Smooth muscle cell (in vitro differentiated cells): ENCODE data around the gene SIVA1. TPM values are rescaled to one million over a fixed set of nuclear protein-coding genes. Genes with fewer than 3 reads are reported as not detected.

Source experiments
- DNase-seq: peaks from one replicate; lab custom pipeline; 2025; ENCODE audit not compliant: unreplicated experiment; lab: John Stamatoyannopoulos, UW
- H2AFZ ChIP-seq: fragments of 200-600 bp; sonication (generic); 2 replicates; pipeline ENCODE4 v1.6.0; 2016; ENCODE audit warnings: antibody characterized with exemption, low read depth, mild to moderate bottlenecking
- H3F3A ChIP-seq: fragments of 200-600 bp; sonication (generic); 2 replicates; pipeline ENCODE4 v1.6.0; 2017; ENCODE audit warnings: antibody characterized with exemption, low read depth
- H3K27ac ChIP-seq: fragments of 200-600 bp; sonication (generic); 2 replicates; pipeline ENCODE4 v1.5.1; 2016; ENCODE audit warnings: low read depth, mild to moderate bottlenecking
- H3K27me3 ChIP-seq: fragments of 200-600 bp; sonication (generic); 2 replicates; pipeline ENCODE4 v1.6.1; 2016; ENCODE audit warnings: low read depth, mild to moderate bottlenecking
- H3K36me3 ChIP-seq: fragments of 200-600 bp; sonication (generic); 2 replicates; pipeline ENCODE4 v1.5.1; 2016; ENCODE audit warnings: low read depth
- H3K4me1 ChIP-seq: fragments of 200-600 bp; sonication (generic); 2 replicates; pipeline ENCODE4 v1.5.1; 2016; ENCODE audit warnings: low read depth
- H3K4me2 ChIP-seq: fragments of 200-600 bp; sonication (generic); 2 replicates; pipeline ENCODE4 v1.6.0; 2016; ENCODE audit warnings: mild to moderate bottlenecking
- H3K4me3 ChIP-seq: fragments of 200-600 bp; sonication (generic); 2 replicates; pipeline ENCODE4 v1.5.1; 2016; ENCODE audit warnings: mild to moderate bottlenecking
- H3K79me2 ChIP-seq: fragments of 200-600 bp; sonication (generic); 2 replicates; pipeline ENCODE4 v1.6.0; 2016; ENCODE audit warnings: low read depth, mild to moderate bottlenecking
- H3K9ac ChIP-seq: fragments of 200-600 bp; sonication (generic); 2 replicates; pipeline ENCODE4 v1.6.0; 2016; ENCODE audit warnings: low read depth
- H3K9me3 ChIP-seq: fragments of 200-600 bp; sonication (generic); replicated peaks from 2 replicates; pipeline ENCODE4 v1.5.1; 2016; ENCODE audit warnings: low read depth
- H4K20me1 ChIP-seq: fragments of 200-600 bp; sonication (generic); 2 replicates; pipeline ENCODE4 v1.6.0; 2016; ENCODE audit warnings: low read depth
- CTCF ChIP-seq: fragments of 200-600 bp; sonication (generic); IDR thresholded peaks from 2 replicates; pipeline ENCODE4 v1.5.1; 2017; ENCODE audit warnings: borderline replicate concordance, mild to moderate bottlenecking, antibody characterized with exemption; ENCODE audit not compliant: insufficient read depth, poor library complexity, severe bottlenecking
- whole genome bisulfite sequencing: methylation state at CpG from one replicate; pipeline ENCODE4 v1.1.7; 2016; ENCODE audit warnings: low lambda C conversion rate; 5-methylcytosine and 5-hydroxymethylcytosine counted together
- polyA plus RNA-seq: library from polyadenylated mRNA; unstranded; fragments of >200 nt; fragmentation: Nextera tagmentation; extraction: Ambion mirVana; gene quantifications from 2 replicates; pipeline ENCODE4 v1.2.1, GENCODE V29; 2016
- total RNA-seq: library from RNA; depleted of rRNA; stranded (reverse); fragments of >200 nt; gene quantifications from 2 replicates; pipeline ENCODE4 v1.2.3, GENCODE V29; 2014

SIVA1 gene
- total and polyA plus RNA-seq, 2 experiments from 2014 or later, result 78.5 to 118 TPM

GRCh38 chr14:104775073-104775489, 22.1 kb downstream of the SIVA1 start:
- no peaks in the 10 kb centered on the region for H3F3A ChIP-seq
- no peak for DNase-seq
- no peak overlapping the region for H3K9ac ChIP-seq
- no peaks in the 10 kb centered on the region for H3K36me3 ChIP-seq
- no peak overlapping the region for H2AFZ ChIP-seq
- no peaks in the 10 kb centered on the region for H3K9me3 ChIP-seq
- no peak overlapping the region for H3K27ac ChIP-seq
- no peaks in the 10 kb centered on the region for H3K4me1 ChIP-seq
- WGBS, result over 99% methylated on average over 13 of the region's 13 CpGs
- no peaks in the 10 kb centered on the region for H3K79me2 ChIP-seq
- no peak overlapping the region for H3K4me3 ChIP-seq
- TF ChIP-seq CTCF, result no peak
- H4K20me1 ChIP-seq, result peaks cover 47% of the 10 kb centered on the region
- no peaks in the 10 kb centered on the region for H3K27me3 ChIP-seq
- no peak overlapping the region for H3K4me2 ChIP-seq

- no peaks in the 10 kb centered on the region for H3K36me3 ChIP-seq
- no peak overlapping the region for H3K4me3 ChIP-seq
- WGBS, result 98% methylated on average over 15 of the region's 15 CpGs
- no peak for DNase-seq
- no peaks in the 10 kb centered on the region for H3K79me2 ChIP-seq
- no peak for TF ChIP-seq CTCF
- no peak overlapping the region for H3K4me2 ChIP-seq
- H3K9ac ChIP-seq, result no peak overlapping the region
- no peaks in the 10 kb centered on the region for H3K9me3 ChIP-seq
- H3F3A ChIP-seq, result no peaks in the 10 kb centered on the region
- peaks cover 61% of the 10 kb centered on the region for H4K20me1 ChIP-seq
- no peak overlapping the region for H2AFZ ChIP-seq
- H3K27ac ChIP-seq, result no peak overlapping the region
- no peaks in the 10 kb centered on the region for H3K27me3 ChIP-seq
- no peaks in the 10 kb centered on the region for H3K4me1 ChIP-seq
Observed at GRCh38 chr14:104776481-104776880, 23.5 kb downstream of the SIVA1 start.

GRCh38 chr14:104776961-104777807, 24.2 kb downstream of the SIVA1 start:
- Histone ChIP-seq H3K4me3 (no peak overlapping the region), H4K20me1 (peaks cover 68% of the 10 kb centered on the region), H3F3A (no peaks in the 10 kb centered on the region), H3K36me3 (no peaks in the 10 kb centered on the region), H3K27ac (no peak overlapping the region), H3K9ac (no peak overlapping the region), H3K4me1 (no peaks in the 10 kb centered on the region), H3K9me3 (no peaks in the 10 kb centered on the region), H3K79me2 (no peaks in the 10 kb centered on the region), H3K4me2 (no peak overlapping the region), H3K27me3 (no peaks in the 10 kb centered on the region), H2AFZ (no peak overlapping the region)
- WGBS, result 85% methylated on average over 16 of the region's 16 CpGs
- TF ChIP-seq CTCF, result no peak
- no peak for DNase-seq
